Endothelial cell (in vitro differentiated cells): ENCODE measurements around the gene MACROD2. TPM values are rescaled to one million over a fixed set of nuclear protein-coding genes. Genes with fewer than 3 reads are reported as not detected.

ENCODE experiments used
- DNase-seq: peaks from one replicate; pipeline ENCODE4 v3.0.0; 2021; ENCODE audit warnings: low spot score
- H3K27ac Mint-ChIP-seq: one replicate; pipeline ENCODE4 v1.8.0; 2021; ENCODE audit warnings: mixed read lengths, inconsistent platforms; ENCODE audit not compliant: unreplicated experiment
- H3K27me3 Mint-ChIP-seq: one replicate; pipeline ENCODE4 v1.8.0; 2021; ENCODE audit warnings: mild to moderate bottlenecking, moderate library complexity, mixed read lengths, inconsistent platforms; ENCODE audit not compliant: unreplicated experiment
- H3K36me3 Mint-ChIP-seq: one replicate; pipeline ENCODE4 v1.8.0; 2021; ENCODE audit warnings: mild to moderate bottlenecking, low read depth, mixed read lengths, inconsistent platforms; ENCODE audit not compliant: unreplicated experiment
- H3K4me1 Mint-ChIP-seq: one replicate; pipeline ENCODE4 v1.8.0; 2021; ENCODE audit warnings: mild to moderate bottlenecking, mixed read lengths, inconsistent platforms; ENCODE audit not compliant: unreplicated experiment
- H3K4me3 Mint-ChIP-seq: one replicate; pipeline ENCODE4 v1.8.0; 2021; ENCODE audit warnings: mild to moderate bottlenecking, mixed read lengths, inconsistent platforms; ENCODE audit not compliant: unreplicated experiment
- H3K9me3 Mint-ChIP-seq: one replicate; pipeline ENCODE4 v1.8.0; 2021; ENCODE audit warnings: mixed read lengths, inconsistent platforms; ENCODE audit not compliant: unreplicated experiment
- CTCF ChIP-seq: fragments of 200-600 bp; sonication (generic); IDR thresholded peaks from one replicate; pipeline ENCODE4 v1.5.0; 2021; ENCODE audit warnings: antibody characterized with exemption; ENCODE audit not compliant: unreplicated experiment
- total RNA-seq: library from RNA; stranded (reverse); fragmentation: NEBNext Ultra II Directional; extraction: Animal tissue kit (Norgen Biotek cat#: 25700); gene quantifications from one replicate; pipeline ENCODE4 v1.2.1, GENCODE V29; 2021; ENCODE audit not compliant: unreplicated experiment

The MACROD2 gene
- total RNA-seq, 1 donor from 2014 or later: 6.4 TPM

DNA sequence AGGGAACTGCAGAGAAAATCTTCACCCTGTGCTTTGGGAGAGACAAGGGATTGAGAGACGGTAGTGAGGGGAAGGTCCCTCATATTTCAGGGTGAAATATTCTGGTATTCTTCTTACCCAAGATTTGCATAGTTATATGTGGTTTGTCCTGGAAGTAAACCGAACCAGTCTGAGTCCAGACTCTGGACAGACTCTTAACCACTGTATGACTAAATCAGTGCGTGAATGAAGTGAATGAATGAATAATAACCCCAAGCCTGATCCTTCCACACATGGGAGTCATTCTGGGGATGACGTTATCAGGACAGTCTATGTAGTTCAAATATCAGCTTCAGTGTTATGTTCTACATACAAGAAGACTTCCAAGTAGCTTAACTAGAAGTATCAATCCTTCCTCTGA is 1887.2 kb downstream of the MACROD2 start:
- Mint-ChIP-seq H3K4me1 (no peaks in the 10 kb centered on the region), H3K27ac (no peak overlapping the region), H3K36me3 (no peaks in the 10 kb centered on the region), H3K9me3 (no peaks in the 10 kb centered on the region), H3K4me3 (no peak overlapping the region), H3K27me3 (no peaks in the 10 kb centered on the region)
- no peak for DNase-seq
- no peak for TF ChIP-seq CTCF

DNA sequence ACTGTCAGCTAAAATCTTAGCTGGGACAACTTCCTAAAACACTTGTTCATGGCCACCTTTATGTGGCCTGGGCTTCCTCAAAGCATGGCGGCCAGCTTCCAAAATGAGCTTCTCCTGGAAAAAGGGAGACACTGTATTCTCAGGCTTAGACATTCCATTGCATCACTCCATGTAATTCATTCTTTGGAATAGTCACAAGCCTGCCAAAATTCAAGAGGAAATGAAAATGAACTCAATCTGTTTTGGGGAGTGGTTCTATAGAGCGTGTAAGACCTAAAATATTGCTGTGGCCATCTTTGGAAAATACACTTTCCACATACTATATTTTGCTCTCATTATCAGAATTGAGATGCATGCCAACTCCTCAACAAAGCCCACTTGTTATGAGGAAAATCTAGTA is 1890.9 kb downstream of the MACROD2 start:
- no peaks in the 10 kb centered on the region for H3K36me3 Mint-ChIP-seq
- H3K27ac Mint-ChIP-seq: no peak overlapping the region
- TF ChIP-seq CTCF: no peak
- H3K4me1 Mint-ChIP-seq: peaks cover 3% of the 10 kb centered on the region
- H3K9me3 Mint-ChIP-seq: no peaks in the 10 kb centered on the region
- H3K4me3 Mint-ChIP-seq: no peak overlapping the region
- DNase-seq: no peak
- no peaks in the 10 kb centered on the region for H3K27me3 Mint-ChIP-seq

- H3K27ac Mint-ChIP-seq: no peak overlapping the region
- H3K4me3 Mint-ChIP-seq: no peak overlapping the region
- no peak for DNase-seq
- no peaks in the 10 kb centered on the region for H3K27me3 Mint-ChIP-seq
- H3K4me1 Mint-ChIP-seq: peaks cover 3% of the 10 kb centered on the region
- TF ChIP-seq CTCF: no peak
- H3K36me3 Mint-ChIP-seq: no peaks in the 10 kb centered on the region
- no peaks in the 10 kb centered on the region for H3K9me3 Mint-ChIP-seq
Measured at GRCh38 chr20:15887387-15887786, 1892.1 kb downstream of the MACROD2 start.

- no peak overlapping the region for H3K27ac Mint-ChIP-seq
- no peaks in the 10 kb centered on the region for H3K27me3 Mint-ChIP-seq
- no peak for TF ChIP-seq CTCF
- H3K36me3 Mint-ChIP-seq: no peaks in the 10 kb centered on the region
- DNase-seq: no peak
- no peaks in the 10 kb centered on the region for H3K9me3 Mint-ChIP-seq
- peaks cover 7% of the 10 kb centered on the region for H3K4me1 Mint-ChIP-seq
- H3K4me3 Mint-ChIP-seq: no peak overlapping the region
Measured at GRCh38 chr20:15889061-15889460, 1893.7 kb downstream of the MACROD2 start.

DNA sequence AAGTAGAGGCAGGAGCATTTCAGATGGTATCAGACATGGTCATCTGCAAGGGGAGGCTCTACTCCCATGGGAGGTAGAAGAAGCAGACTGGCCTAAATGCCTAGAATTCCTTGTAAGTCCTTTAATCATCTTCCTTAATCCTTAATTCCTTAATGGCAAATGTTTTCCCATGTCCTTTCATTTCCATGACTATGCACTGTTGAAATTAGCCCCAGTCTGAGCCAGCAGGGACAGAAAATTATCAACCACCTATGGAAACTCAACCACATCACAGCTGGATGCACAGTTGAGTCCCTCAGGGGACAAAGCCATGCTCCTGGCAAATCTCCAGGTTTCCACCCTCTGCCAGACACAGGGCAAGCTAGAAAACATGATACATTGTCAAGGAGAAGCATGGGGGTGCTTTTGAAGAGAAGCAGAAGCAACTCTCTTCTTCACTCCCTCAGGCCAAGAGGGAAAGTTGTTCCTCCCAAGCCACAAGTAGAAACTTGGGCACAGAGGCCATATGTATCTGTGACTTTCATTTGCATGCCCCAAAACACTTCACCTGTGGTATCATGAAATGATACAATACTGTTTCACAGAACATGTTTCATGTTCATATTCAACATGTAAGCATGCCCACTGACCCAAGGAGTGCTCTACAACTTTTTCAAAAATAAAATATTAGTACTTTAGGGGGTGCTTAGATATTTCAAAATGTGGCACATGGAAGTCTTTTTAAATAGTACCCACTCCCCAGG is 1894.4 kb downstream of the MACROD2 start:
- Mint-ChIP-seq H3K27ac (no peak overlapping the region), H3K27me3 (peaks cover 1% of the 10 kb centered on the region), H3K36me3 (no peaks in the 10 kb centered on the region), H3K4me3 (no peak overlapping the region), H3K4me1 (peaks cover 7% of the 10 kb centered on the region), H3K9me3 (no peaks in the 10 kb centered on the region)
- no peak for DNase-seq
- TF ChIP-seq CTCF: no peak
